ENCODE data around the gene PNLIPRP1.

PNLIPRP1 gene

DNA sequence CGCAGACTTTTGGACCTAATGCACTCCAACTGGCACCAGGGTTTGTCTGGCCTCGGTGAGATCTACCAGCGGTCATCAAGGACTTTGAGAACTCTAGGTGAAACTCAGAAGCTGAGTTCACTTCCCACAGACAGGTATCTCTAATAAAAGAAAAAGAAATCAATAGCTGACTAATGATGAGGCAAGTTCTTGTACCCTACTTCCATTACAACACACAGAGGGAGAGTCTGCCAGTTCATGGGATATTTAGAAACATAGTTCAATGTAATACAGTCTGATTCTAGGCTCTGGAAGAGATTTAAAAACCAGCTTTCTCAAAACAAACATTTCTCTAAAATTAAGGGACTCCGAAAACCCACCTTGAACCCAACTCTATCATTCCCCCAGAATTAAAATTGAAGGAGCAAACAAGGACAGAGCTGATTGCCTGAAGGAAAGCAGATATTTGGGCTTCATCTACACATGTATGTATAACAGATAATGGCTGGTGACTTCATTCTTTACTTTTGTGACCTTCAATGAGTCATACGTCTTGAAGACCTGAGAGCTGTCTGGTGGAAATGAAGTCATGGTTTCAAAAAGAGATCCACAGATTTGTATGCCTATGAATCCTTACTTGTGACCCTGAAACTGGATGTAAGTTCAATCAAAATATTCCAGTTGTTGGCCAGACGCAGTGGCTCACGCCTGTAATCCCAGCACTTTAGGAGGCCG is 2.7 kb upstream of the PNLIPRP1 start:
- TF ChIP-seq, protein P1, sequence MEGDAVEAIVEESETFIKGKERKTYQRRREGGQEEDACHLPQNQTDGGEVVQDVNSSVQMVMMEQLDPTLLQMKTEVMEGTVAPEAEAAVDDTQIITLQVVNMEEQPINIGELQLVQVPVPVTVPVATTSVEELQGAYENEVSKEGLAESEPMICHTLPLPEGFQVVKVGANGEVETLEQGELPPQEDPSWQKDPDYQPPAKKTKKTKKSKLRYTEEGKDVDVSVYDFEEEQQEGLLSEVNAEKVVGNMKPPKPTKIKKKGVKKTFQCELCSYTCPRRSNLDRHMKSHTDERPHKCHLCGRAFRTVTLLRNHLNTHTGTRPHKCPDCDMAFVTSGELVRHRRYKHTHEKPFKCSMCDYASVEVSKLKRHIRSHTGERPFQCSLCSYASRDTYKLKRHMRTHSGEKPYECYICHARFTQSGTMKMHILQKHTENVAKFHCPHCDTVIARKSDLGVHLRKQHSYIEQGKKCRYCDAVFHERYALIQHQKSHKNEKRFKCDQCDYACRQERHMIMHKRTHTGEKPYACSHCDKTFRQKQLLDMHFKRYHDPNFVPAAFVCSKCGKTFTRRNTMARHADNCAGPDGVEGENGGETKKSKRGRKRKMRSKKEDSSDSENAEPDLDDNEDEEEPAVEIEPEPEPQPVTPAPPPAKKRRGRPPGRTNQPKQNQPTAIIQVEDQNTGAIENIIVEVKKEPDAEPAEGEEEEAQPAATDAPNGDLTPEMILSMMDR (IDR thresholded peaks at IDR 0.05; ENCODE audit: low read depth, low read length) = no peak
- no peak for DNase-seq (ENCODE audit: low read depth in 2 of 2)
- H3K4me3 ChIP-seq (replicated peaks in 1 of 2; ENCODE audit: low read depth in 2 of 2, low read length in 2 of 2) = no peak overlapping the region

DNA sequence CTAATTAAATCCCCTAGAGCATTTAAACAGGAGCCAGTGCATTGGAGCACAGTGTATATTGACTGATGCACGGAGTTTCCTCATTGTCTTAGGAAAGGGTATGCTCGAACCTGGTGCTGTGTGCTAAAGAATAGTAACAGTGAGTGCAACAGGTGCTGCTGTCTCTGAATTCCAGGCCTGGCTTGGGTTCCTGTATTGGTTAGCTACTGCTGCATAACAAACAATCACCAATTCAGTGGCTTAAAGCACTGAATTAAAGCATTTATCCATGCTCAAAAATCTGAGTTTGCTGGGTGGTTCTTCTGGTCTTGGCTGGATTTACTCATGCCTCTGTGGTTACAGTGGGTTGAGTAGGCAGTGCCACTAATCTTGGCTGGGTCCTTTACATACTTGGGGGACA is 1.8 kb upstream of the PNLIPRP1 start:
- DNase-seq (ENCODE audit: low read depth in 2 of 2) = no peak
- H3K4me3 ChIP-seq (replicated peaks in 1 of 2; ENCODE audit: low read depth in 2 of 2, low read length in 2 of 2) = no peak overlapping the region
- TF ChIP-seq, protein P1 (IDR thresholded peaks at IDR 0.05; ENCODE audit: low read depth, low read length) = no peak

DNA sequence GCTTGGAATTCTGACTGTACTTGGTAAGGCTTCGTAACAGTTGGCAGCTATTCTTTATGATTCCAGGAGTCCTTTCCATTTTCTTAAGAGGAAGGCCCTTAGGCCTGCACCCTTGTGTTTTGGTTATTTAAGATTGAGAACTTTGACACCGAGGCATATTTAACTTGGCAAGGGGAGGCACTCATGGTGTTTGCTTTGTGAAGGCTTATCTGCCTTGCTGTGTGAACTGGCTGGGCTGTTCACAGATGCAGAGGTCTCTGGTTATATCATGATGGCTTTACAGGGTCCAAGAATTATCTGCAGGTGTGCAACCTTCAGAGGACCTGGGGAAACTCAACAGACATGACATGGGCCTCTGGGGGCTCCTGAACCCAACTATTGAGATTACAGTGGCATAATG is 833 bp upstream of the PNLIPRP1 start:
- TF ChIP-seq, protein P1 (IDR thresholded peaks at IDR 0.05; ENCODE audit: low read depth, low read length) = no peak
- H3K4me3 ChIP-seq (replicated peaks in 1 of 2; ENCODE audit: low read depth in 2 of 2, low read length in 2 of 2) = no peak overlapping the region
- no peak for DNase-seq (ENCODE audit: low read depth in 2 of 2)

DNA sequence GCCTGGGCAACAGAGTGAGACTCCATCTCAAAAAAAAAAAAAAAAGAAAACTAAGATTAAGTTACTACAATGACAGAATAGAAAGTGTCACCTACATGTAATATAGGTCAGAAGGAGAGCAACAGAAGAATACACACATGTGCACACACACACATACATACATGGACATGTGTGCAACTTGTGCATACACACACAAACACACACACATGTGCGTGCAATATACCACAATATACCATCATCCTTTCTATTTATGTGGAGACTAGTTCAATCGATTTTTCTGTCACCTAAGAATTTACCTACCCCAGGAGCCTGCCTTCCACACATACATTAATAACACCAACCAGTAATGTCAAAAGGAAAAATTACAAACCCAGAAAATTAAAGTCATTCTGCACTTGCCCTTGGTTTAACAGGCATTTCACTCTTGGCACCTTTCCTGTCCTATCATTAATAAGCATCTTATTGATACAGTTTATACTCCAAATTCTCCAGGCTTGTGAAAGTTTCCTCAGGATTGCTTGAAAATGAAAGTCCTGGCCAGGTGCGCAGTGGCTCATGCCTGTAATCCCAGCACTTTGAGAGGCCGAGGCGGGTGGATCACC is 2.5 kb downstream of the PNLIPRP1 start:
- H3K4me3 ChIP-seq (replicated peaks in 1 of 2; ENCODE audit: low read depth in 2 of 2, low read length in 2 of 2) = no peak overlapping the region
- DNase-seq (ENCODE audit: low read depth in 2 of 2) = no peak
- TF ChIP-seq, protein P1 (IDR thresholded peaks at IDR 0.05; ENCODE audit: low read depth, low read length) = no peak

DNA sequence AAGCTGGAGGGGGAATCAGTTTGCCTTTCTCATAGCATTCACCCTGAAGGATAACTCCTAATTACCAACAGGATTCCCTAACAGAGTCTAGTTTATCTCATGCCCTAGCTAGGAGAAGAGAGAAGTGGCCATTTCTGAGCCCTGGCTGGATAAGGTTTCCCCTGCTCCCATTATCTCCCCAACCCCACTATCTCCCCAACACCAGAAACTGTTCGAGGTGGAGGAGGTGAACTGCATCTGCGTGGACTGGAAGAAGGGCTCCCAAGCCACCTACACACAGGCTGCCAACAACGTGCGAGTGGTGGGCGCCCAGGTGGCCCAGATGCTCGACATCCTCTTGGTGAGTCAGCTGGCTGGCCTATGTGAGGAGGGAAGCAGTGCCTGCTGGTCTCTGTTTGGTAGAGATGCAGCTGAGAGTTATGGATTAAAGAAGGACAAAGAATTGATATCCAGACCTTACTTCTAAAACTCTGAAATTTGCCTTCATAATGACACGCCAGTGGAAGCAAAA is 3.8 kb downstream of the PNLIPRP1 start:
- TF ChIP-seq, protein P1 (IDR thresholded peaks at IDR 0.05; ENCODE audit: low read depth, low read length) = no peak
- no peak overlapping the region for H3K4me3 ChIP-seq (replicated peaks in 1 of 2; ENCODE audit: low read depth in 2 of 2, low read length in 2 of 2)
- no peak for DNase-seq (ENCODE audit: low read depth in 2 of 2)

DNA sequence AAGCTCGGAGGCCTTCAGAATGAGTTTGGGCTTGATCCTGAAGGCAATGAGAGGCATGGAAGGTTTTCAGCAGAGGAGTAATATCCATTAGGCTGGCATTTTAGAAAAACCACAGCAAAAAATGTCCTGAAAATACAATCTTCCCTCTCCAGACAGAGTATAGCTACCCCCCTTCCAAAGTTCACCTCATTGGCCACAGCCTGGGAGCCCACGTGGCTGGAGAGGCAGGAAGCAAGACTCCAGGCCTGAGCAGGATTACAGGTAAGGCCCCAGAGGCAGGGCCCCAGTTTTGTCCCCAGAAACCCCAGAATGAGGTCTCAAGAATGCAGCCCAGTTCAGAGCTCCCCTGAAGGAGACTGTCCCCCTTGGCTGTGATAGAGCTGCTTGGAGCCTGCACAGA is 5.3 kb downstream of the PNLIPRP1 start:
- no peak overlapping the region for H3K4me3 ChIP-seq (replicated peaks in 1 of 2; ENCODE audit: low read depth in 2 of 2, low read length in 2 of 2)
- DNase-seq (ENCODE audit: low read depth in 2 of 2) = no peak
- TF ChIP-seq, protein P1 (IDR thresholded peaks at IDR 0.05; ENCODE audit: low read depth, low read length) = no peak

Data from cardiac fibroblast (primary cell).